T-helper 2 cell (primary cell): ENCODE data around the gene RGSL1.

Source experiments
- DNase-seq, 5 experiments: peaks; one replicate each; pipeline versions ENCODE4 v3.0.0 to v3.0.0-alpha.2; 2012 to 2022
- total RNA-seq, 2 donors: gene quantifications; one replicate each; lab custom pipeline; 2026; lab: John Stamatoyannopoulos, UW

RGSL1 gene
- total RNA-seq = 0 reads per million in 2 donors

GRCh38 chr1:182450087-182450486 is at the start of gene RGSL1:
Gene RGSL1 (plus strand): TSS chr1:182450146. CDS start chr1:182450166, 20 bp downstream.
- no peak for DNase-seq

GRCh38 chr1:182400567-182400966 is 49.4 kb upstream of the RGSL1 start, which contains the start of gene TEDDM1:
Gene TEDDM1 (minus strand): TSS chr1:182400667. CDS start chr1:182400485, 182 bp downstream.
- no peak for DNase-seq

- DNase-seq = peak in 1 of 5 experiments; percentile 19
These were observed 45.2 kb upstream of the RGSL1 start for GRCh38 chr1:182404781-182405180.

- DNase-seq = no peak
These were observed 44.4 kb upstream of the RGSL1 start for GRCh38 chr1:182405578-182405977.

GRCh38 chr1:182406012-182406411 is 43.9 kb upstream of the RGSL1 start:
- DNase-seq = no peak

- no peak for DNase-seq
These were observed 42.2 kb upstream of the RGSL1 start for GRCh38 chr1:182407724-182408123.

- no peak for DNase-seq
These were observed 41.4 kb upstream of the RGSL1 start for GRCh38 chr1:182408435-182409075.

GRCh38 chr1:182410138-182410537 is 39.8 kb upstream of the RGSL1 start:
- no peak for DNase-seq

GRCh38 chr1:182410620-182411273 is 39.2 kb upstream of the RGSL1 start:
- DNase-seq = no peak

- DNase-seq = no peak
These were observed 36.5 kb upstream of the RGSL1 start for GRCh38 chr1:182413486-182413885.

GRCh38 chr1:182413969-182414368 is 36.0 kb upstream of the RGSL1 start:
- DNase-seq = no peak

- DNase-seq = peak in 1 of 5 experiments; percentile 14
These were observed 34.2 kb upstream of the RGSL1 start for GRCh38 chr1:182415789-182416188.

- no peak for DNase-seq
These were observed 23.2 kb upstream of the RGSL1 start for GRCh38 chr1:182426442-182427430.

- no peak for DNase-seq
These were observed 21.9 kb upstream of the RGSL1 start for GRCh38 chr1:182428043-182428442.

- DNase-seq = peak in 4 of 5 experiments; percentile 3 to 90 (median 30)
These were observed 19.5 kb upstream of the RGSL1 start for GRCh38 chr1:182430263-182431068.

- DNase-seq = no peak
These were observed 18.7 kb upstream of the RGSL1 start for GRCh38 chr1:182431278-182431677.

GRCh38 chr1:182433580-182433979 is 16.4 kb upstream of the RGSL1 start:
- no peak for DNase-seq

GRCh38 chr1:182438326-182438725 is 11.6 kb upstream of the RGSL1 start:
- no peak for DNase-seq

- peak in 1 of 5 experiments; percentile 22 for DNase-seq
These were observed 8.2 kb upstream of the RGSL1 start for GRCh38 chr1:182441719-182442118.

- DNase-seq = no peak
These were observed 7.6 kb upstream of the RGSL1 start for GRCh38 chr1:182442333-182442732.

GRCh38 chr1:182444497-182444896 is 5.4 kb upstream of the RGSL1 start:
- DNase-seq = no peak

GRCh38 chr1:182446033-182446669 is 3.8 kb upstream of the RGSL1 start:
- peak in 1 of 5 experiments; percentile 34 for DNase-seq
